Activated B cell treated with CpG ODN at 0.5 μM for 24 hours (primary cell): ENCODE measurements around the gene SLC5A3. TPM values are rescaled to one million over a fixed set of nuclear protein-coding genes. Genes with fewer than 3 reads are reported as not detected.
A peak's percentile ranks its signal among the peaks of the same experiment; 100 is the strongest.

Experiments
- ATAC-seq: fragments of 200-7000 bp; cut with Tn5 transposase; one replicate; pipeline ENCODE4 v1.10.0; 2021; ENCODE audit warnings: low read depth, mild to moderate bottlenecking, moderate library complexity
- CTCF ChIA-PET: fragments of 350-600 bp; sonication (Branson Sonifier 250); formaldehyde crosslinking; loops from one replicate; lab custom pipeline; 2021; ENCODE audit warnings: antibody characterized with exemption; lab: Charles Lee
- POLR2A ChIA-PET: fragments of 350-600 bp; sonication (Branson Sonifier 250); formaldehyde crosslinking; loops from one replicate; lab custom pipeline; 2021; ENCODE audit warnings: antibody characterized with exemption; lab: Charles Lee
- DNase-seq: peaks from one replicate; pipeline ENCODE4 v3.0.0; 2022
- H3K27ac Mint-ChIP-seq: one replicate; pipeline ENCODE4 v1.8.0; 2020; ENCODE audit warnings: mixed read lengths
- H3K27me3 Mint-ChIP-seq: one replicate; pipeline ENCODE4 v1.8.0; 2021; ENCODE audit warnings: mixed read lengths
- H3K36me3 Mint-ChIP-seq: one replicate; pipeline ENCODE4 v1.8.0; 2021; ENCODE audit warnings: low read depth, mixed read lengths
- H3K4me1 Mint-ChIP-seq: one replicate; pipeline ENCODE4 v1.8.0; 2021; ENCODE audit warnings: mixed read lengths
- H3K4me3 Mint-ChIP-seq: one replicate; pipeline ENCODE4 v1.8.0; 2020; ENCODE audit warnings: mild to moderate bottlenecking, mixed read lengths
- H3K9me3 Mint-ChIP-seq: one replicate; pipeline ENCODE4 v1.8.0; 2020; ENCODE audit warnings: mixed read lengths
- intact Hi-C: fragments of 100-400 bp; cut with micrococcal nuclease; formaldehyde crosslinking; loops from one replicate; pipeline ENCODE4 v1.15.1; 2024
- total RNA-seq: library from RNA; stranded (reverse); gene quantifications from 2 replicates; pipeline ENCODE4 v1.2.3, GENCODE V29; 2022
- TF ChIP-seq, protein P1 (sequence below): fragments of 200-600 bp; IDR thresholded peaks from one replicate; pipeline ENCODE4 v1.8.0; 2022; ENCODE audit warnings: antibody characterized with exemption, mild to moderate bottlenecking

SLC5A3 gene
- total RNA-seq, 1 donor from 2014 or later: 9.0 TPM

DNA sequence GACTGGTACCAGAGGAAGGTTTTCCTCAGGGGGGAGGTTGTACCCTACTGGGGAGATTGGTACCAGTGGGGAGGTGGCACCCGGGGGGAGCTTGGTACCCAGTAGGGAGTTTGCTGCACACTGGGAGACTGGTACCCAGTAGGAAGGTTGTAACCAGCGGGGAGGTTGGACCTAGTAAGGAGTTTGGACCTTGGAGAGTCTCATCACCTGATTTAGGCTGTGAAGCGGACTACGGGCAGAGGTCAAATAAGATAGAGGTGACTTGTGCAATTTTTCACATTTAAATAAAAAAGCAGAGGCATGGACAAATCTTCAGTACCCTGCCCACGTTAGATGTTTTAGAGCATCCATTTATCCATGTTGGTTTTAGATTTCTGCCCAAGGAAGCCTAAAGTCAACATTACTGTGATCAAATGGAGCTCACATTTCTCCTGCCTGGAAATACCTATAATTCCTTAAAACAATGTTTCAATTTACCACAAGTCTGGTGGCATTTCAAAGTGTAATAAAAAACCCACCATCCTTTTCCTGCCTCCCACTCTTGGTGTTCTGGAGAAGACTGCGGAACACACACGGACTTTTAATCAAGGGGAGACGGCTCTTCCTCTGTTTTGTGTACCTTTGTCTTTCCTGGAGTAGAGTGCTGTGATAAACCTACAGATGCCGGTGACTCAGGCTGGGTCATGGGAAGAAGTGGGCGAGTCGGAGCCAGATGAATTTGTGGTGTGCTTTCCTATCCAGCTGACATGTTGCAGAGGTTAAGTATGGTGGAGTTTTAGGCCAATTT, 36.2 kb upstream of the SLC5A3 start:
- Mint-ChIP-seq H3K27ac (no peak overlapping the region), H3K4me1 (peaks cover 3% of the 10 kb centered on the region), H3K27me3 (no peaks in the 10 kb centered on the region), H3K9me3 (no peaks in the 10 kb centered on the region), H3K4me3 (no peak overlapping the region), H3K36me3 (no peaks in the 10 kb centered on the region)
- intact Hi-C loops: no loop called here
- ATAC-seq (no peak), DNase-seq (no peak)
- POLR2A ChIA-PET: no interaction called here
- CTCF ChIA-PET: no interaction called here
- TF ChIP-seq, protein P1, sequence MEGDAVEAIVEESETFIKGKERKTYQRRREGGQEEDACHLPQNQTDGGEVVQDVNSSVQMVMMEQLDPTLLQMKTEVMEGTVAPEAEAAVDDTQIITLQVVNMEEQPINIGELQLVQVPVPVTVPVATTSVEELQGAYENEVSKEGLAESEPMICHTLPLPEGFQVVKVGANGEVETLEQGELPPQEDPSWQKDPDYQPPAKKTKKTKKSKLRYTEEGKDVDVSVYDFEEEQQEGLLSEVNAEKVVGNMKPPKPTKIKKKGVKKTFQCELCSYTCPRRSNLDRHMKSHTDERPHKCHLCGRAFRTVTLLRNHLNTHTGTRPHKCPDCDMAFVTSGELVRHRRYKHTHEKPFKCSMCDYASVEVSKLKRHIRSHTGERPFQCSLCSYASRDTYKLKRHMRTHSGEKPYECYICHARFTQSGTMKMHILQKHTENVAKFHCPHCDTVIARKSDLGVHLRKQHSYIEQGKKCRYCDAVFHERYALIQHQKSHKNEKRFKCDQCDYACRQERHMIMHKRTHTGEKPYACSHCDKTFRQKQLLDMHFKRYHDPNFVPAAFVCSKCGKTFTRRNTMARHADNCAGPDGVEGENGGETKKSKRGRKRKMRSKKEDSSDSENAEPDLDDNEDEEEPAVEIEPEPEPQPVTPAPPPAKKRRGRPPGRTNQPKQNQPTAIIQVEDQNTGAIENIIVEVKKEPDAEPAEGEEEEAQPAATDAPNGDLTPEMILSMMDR: no peak

GRCh38 chr21:34039678-34040382, 33.5 kb upstream of the SLC5A3 start:
- no peaks in the 10 kb centered on the region for H3K9me3 Mint-ChIP-seq
- ChIA-PET POLR2A (interaction anchor here (0.6 kb wide), 2 partner anchors 14 to 88 kb away, joined by 4 to 5 read pairs; no protein-coding TSS in a partner anchor), CTCF (no interaction called here)
- no peaks in the 10 kb centered on the region for H3K36me3 Mint-ChIP-seq
- ATAC-seq (no peak), DNase-seq (no peak)
- intact Hi-C loops: no loop called here
- H3K27me3 Mint-ChIP-seq: no peaks in the 10 kb centered on the region
- H3K4me1 Mint-ChIP-seq: no peaks in the 10 kb centered on the region
- no peak overlapping the region for H3K4me3 Mint-ChIP-seq
- TF ChIP-seq, protein P1: no peak
- H3K27ac Mint-ChIP-seq: no peak overlapping the region

- CTCF ChIA-PET: no interaction called here
- H3K4me1 Mint-ChIP-seq: peaks cover 9% of the 10 kb centered on the region
- TF ChIP-seq, protein P1: no peak
- intact Hi-C loops: no loop called here
- H3K9me3 Mint-ChIP-seq: no peaks in the 10 kb centered on the region
- H3K27me3 Mint-ChIP-seq: no peaks in the 10 kb centered on the region
- H3K27ac Mint-ChIP-seq: no peak overlapping the region
- no peak overlapping the region for H3K4me3 Mint-ChIP-seq
- ATAC-seq: no peak
- no peaks in the 10 kb centered on the region for H3K36me3 Mint-ChIP-seq
- no peak for DNase-seq
- POLR2A ChIA-PET: no interaction called here
Measured at GRCh38 chr21:34042735-34043134, 30.6 kb upstream of the SLC5A3 start.

GRCh38 chr21:34043333-34043732, 30.0 kb upstream of the SLC5A3 start:
- Mint-ChIP-seq H3K27me3 (no peaks in the 10 kb centered on the region), H3K9me3 (peaks cover 4% of the 10 kb centered on the region), H3K4me1 (peaks cover 9% of the 10 kb centered on the region), H3K4me3 (no peak overlapping the region), H3K27ac (no peak overlapping the region), H3K36me3 (no peaks in the 10 kb centered on the region)
- TF ChIP-seq, protein P1: no peak
- intact Hi-C loops: no loop called here
- CTCF ChIA-PET: no interaction called here
- POLR2A ChIA-PET: no interaction called here
- DNase-seq (no peak), ATAC-seq (no peak)

DNA sequence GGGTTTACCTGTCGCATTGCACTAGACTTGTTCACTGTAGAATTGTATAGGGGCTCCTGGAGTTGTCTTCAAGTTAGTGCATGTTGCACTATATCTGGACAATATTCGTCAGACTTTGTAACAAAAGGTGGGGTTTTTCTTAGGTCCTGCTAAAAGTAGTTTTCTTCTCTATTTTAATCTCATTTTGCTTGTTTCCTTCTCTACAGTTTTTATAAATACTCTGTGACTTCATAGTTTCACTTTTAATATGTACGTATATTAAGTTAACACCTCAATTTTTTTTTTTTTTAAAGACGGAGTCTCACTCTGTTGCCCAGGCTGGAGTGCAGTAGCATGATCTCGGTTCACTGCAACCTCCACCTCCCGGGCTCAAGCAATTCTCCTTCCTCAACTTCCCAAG, 26.5 kb upstream of the SLC5A3 start:
- Mint-ChIP-seq H3K9me3 (peaks cover 4% of the 10 kb centered on the region), H3K36me3 (no peaks in the 10 kb centered on the region), H3K4me1 (peaks cover 9% of the 10 kb centered on the region), H3K27ac (peak overlapping the region; percentile 38), H3K4me3 (peak overlapping the region; percentile 52), H3K27me3 (no peaks in the 10 kb centered on the region)
- DNase-seq (no peak), ATAC-seq (peak; percentile 49)
- intact Hi-C loops: no loop called here
- POLR2A ChIA-PET: interaction anchor here (0.7 kb wide), 1 partner anchor 217 kb away, joined by 3 read pairs; no protein-coding TSS in a partner anchor
- CTCF ChIA-PET: no interaction called here
- TF ChIP-seq, protein P1: no peak
